ENCODE measurements around the gene HOXD11.

HOXD11 gene

DNA sequence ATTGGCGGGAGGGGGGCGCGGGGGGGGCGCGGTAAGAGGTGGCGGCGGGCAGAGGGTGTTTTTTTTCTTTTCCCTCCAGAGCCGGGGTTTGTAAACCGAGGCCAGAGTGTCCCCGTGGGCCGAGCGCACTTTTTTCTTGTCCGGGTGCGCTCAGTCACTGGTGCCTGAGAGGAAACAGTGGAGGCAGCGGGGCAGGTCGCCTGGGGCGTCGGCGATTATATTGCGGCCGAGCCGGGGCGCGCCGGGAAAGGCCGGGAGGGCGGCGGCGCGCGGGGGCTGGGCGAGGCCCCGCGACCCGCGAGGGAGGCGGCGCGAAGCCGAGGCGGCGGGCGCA is 22.7 kb downstream of the HOXD11 start:
- H3K27ac ChIP-seq, result no peak overlapping the region
- no peaks in the 10 kb centered on the region for H3K79me2 ChIP-seq (ENCODE audit: insufficient read depth, low read depth)
- no peak overlapping the region for H3K9ac ChIP-seq
- no peak overlapping the region for H2AFZ ChIP-seq (ENCODE audit: low read depth)
- H4K20me1 ChIP-seq (ENCODE audit: insufficient read depth), result no peaks in the 10 kb centered on the region
- no peaks in the 10 kb centered on the region for H3K36me3 ChIP-seq (ENCODE audit: insufficient read depth)
- H3K4me1 ChIP-seq (ENCODE audit: low read depth, poor library complexity, severe bottlenecking), result peaks cover 1% of the 10 kb centered on the region
- TF ChIP-seq, protein P1, sequence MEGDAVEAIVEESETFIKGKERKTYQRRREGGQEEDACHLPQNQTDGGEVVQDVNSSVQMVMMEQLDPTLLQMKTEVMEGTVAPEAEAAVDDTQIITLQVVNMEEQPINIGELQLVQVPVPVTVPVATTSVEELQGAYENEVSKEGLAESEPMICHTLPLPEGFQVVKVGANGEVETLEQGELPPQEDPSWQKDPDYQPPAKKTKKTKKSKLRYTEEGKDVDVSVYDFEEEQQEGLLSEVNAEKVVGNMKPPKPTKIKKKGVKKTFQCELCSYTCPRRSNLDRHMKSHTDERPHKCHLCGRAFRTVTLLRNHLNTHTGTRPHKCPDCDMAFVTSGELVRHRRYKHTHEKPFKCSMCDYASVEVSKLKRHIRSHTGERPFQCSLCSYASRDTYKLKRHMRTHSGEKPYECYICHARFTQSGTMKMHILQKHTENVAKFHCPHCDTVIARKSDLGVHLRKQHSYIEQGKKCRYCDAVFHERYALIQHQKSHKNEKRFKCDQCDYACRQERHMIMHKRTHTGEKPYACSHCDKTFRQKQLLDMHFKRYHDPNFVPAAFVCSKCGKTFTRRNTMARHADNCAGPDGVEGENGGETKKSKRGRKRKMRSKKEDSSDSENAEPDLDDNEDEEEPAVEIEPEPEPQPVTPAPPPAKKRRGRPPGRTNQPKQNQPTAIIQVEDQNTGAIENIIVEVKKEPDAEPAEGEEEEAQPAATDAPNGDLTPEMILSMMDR (conservative IDR thresholded peaks at IDR 0.05; ENCODE audit: low read depth, low read length), result no peak
- no peak overlapping the region for H3K4me2 ChIP-seq
- H3K27me3 ChIP-seq (ENCODE audit: insufficient read depth, low read depth), result no peaks in the 10 kb centered on the region
- no peak overlapping the region for H3K4me3 ChIP-seq (IDR thresholded peaks at IDR 0.05; ENCODE audit: insufficient read depth, low read depth, low read length)

DNA sequence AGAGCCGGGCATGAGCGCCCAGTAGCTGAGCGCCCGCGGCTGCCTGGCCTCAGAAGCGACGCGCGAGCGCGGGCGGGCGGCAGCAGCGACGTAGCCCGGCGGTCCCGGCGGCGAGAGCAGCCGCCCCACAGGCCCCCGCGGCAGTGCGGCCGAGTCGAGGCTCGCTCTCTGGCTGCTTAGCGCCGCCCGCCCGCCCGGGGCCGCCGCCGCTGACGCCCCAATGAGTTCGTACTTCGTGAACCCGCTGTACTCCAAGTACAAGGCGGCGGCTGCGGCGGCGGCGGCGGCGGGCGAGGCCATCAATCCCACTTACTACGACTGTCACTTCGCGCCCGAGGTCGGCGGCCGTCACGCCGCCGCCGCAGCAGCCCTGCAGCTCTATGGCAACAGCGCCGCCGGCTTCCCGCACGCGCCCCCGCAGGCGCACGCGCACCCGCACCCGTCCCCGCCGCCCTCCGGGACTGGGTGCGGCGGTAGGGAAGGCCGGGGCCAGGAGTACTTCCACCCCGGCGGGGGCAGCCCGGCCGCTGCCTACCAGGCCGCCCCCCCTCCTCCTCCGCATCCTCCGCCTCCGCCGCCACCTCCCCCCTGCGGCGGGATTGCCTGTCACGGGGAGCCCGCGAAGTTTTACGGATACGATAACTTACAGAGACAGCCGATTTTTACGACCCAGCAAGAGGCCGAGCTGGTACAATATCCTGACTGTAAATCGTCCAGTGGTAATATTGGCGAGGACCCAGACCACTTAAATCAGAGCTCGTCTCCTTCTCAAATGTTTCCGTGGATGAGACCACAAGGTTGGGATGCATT is 23.3 kb downstream of the HOXD11 start:
- Histone ChIP-seq H3K27ac (no peak overlapping the region), H3K4me1 (ENCODE audit: low read depth, poor library complexity, severe bottlenecking) (peaks cover 7% of the 10 kb centered on the region), H2AFZ (ENCODE audit: low read depth) (no peak overlapping the region), H3K36me3 (ENCODE audit: insufficient read depth) (no peaks in the 10 kb centered on the region), H3K4me2 (no peak overlapping the region), H3K9ac (no peak overlapping the region), H3K27me3 (ENCODE audit: insufficient read depth, low read depth) (no peaks in the 10 kb centered on the region), H3K4me3 (IDR thresholded peaks at IDR 0.05; ENCODE audit: insufficient read depth, low read depth, low read length) (no peak overlapping the region), H4K20me1 (ENCODE audit: insufficient read depth) (no peaks in the 10 kb centered on the region), H3K79me2 (ENCODE audit: insufficient read depth, low read depth) (no peaks in the 10 kb centered on the region)
- TF ChIP-seq, protein P1 (conservative IDR thresholded peaks at IDR 0.05; ENCODE audit: low read depth, low read length), result no peak

DNA sequence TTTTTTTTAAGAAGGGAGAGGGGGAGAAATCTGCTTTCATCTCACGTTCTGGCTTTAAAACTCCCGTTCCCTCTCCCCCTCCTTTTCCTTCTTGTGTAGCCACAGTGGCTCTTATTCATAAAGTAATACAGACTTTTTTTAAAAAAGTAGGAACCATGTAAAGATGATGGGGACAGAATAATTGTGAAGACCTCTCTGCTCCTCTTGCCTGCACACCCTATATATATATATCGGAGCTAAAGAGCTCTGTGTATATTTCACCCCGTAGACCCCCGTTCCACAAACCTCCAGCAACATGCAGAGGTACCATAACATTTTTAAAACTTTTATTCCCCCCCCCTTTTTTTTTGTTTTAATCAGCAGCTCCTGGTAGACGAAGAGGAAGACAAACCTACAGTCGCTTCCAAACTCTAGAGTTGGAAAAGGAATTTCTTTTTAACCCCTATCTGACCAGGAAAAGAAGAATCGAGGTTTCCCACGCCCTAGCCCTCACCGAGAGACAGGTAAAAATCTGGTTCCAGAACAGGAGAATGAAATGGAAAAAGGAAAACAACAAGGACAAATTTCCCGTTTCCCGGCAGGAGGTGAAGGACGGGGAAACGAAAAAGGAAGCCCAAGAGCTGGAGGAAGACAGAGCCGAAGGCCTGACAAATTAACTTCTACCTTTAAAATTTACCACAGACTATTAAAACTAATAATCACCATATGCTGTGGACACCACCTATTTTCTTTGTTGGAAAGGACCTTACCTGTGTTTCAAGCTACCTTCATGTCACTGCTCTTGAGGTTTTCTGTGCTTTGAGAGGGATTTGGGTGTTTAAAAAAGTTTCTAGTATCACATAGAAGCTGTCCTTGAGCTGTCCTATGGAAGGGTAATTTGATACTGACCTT is 24.1 kb downstream of the HOXD11 start:
- Histone ChIP-seq H3K4me2 (no peak overlapping the region), H3K27ac (no peak overlapping the region), H3K9ac (no peak overlapping the region)

DNA sequence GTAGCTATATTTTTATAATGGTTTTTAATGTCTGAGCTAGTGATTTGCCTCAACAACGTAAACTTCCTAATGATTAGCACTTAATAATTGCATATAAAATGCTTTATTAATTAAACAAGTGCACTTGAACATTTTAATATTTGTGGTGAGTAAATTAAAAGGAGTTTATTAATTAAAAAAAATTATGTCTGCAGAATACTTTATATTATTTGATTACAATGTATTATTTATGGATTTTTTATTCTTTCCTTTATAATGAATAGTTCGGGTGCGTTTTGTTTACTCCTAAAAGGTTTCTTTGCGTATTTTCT is 24.7 kb downstream of the HOXD11 start:
- H2AFZ ChIP-seq (ENCODE audit: low read depth), result no peak overlapping the region
- TF ChIP-seq, protein P1 (conservative IDR thresholded peaks at IDR 0.05; ENCODE audit: low read depth, low read length), result no peak
- H3K4me2 ChIP-seq, result no peak overlapping the region
- no peaks in the 10 kb centered on the region for H4K20me1 ChIP-seq (ENCODE audit: insufficient read depth)
- H3K27ac ChIP-seq, result no peak overlapping the region
- peaks cover 12% of the 10 kb centered on the region for H3K4me1 ChIP-seq (ENCODE audit: low read depth, poor library complexity, severe bottlenecking)
- no peaks in the 10 kb centered on the region for H3K36me3 ChIP-seq (ENCODE audit: insufficient read depth)
- no peak overlapping the region for H3K9ac ChIP-seq
- no peaks in the 10 kb centered on the region for H3K79me2 ChIP-seq (ENCODE audit: insufficient read depth, low read depth)
- no peaks in the 10 kb centered on the region for H3K27me3 ChIP-seq (ENCODE audit: insufficient read depth, low read depth)
- no peak overlapping the region for H3K4me3 ChIP-seq (IDR thresholded peaks at IDR 0.05; ENCODE audit: insufficient read depth, low read depth, low read length)

More for the DNA sequence above, 24.1 kb downstream of the HOXD11 start:
- H3K27me3 ChIP-seq (ENCODE audit: insufficient read depth, low read depth), result no peaks in the 10 kb centered on the region
- no peaks in the 10 kb centered on the region for H3K36me3 ChIP-seq (ENCODE audit: insufficient read depth)
- no peaks in the 10 kb centered on the region for H3K79me2 ChIP-seq (ENCODE audit: insufficient read depth, low read depth)
- no peak overlapping the region for H3K4me3 ChIP-seq (IDR thresholded peaks at IDR 0.05; ENCODE audit: insufficient read depth, low read depth, low read length)
- H3K4me1 ChIP-seq (ENCODE audit: low read depth, poor library complexity, severe bottlenecking), result peaks cover 12% of the 10 kb centered on the region
- no peak overlapping the region for H2AFZ ChIP-seq (ENCODE audit: low read depth)
- no peaks in the 10 kb centered on the region for H4K20me1 ChIP-seq (ENCODE audit: insufficient read depth)
- TF ChIP-seq, protein P1 (conservative IDR thresholded peaks at IDR 0.05; ENCODE audit: low read depth, low read length), result no peak
